ENCODE data around the gene ZNF821. TPM values are rescaled to one million over a fixed set of nuclear protein-coding genes. Genes with fewer than 3 reads are reported as not detected.

The ZNF821 gene
- total and polyA plus RNA-seq, 2 experiments from 2014 or later, result 13.5 to 24.4 TPM

DNA sequence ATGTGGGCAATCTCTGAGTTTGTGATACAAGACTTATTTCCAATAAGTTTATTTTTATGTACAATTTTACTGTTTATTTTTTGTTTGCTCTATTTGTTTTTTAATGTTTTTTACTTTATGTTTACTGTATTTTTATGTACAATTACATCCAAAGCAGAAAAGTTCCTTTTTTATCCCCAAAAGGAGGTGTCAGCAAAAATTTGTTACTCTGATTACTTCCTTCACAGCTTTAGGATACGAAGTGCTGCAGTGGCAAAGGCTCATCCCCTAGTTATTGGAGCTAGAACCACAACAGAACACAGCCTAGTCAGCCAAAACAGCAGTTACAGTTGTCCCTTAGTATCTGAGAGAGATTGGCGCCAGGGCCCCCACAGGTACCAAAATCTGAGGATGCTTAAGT, 47.0 kb upstream of the ZNF821 start:
- no peak overlapping the region for H2AFZ ChIP-seq
- H3K79me2 ChIP-seq, result peaks cover 51% of the 10 kb centered on the region
- no peaks in the 10 kb centered on the region for H3K9me3 ChIP-seq (ENCODE audit: low read depth)
- H3K4me1 ChIP-seq (ENCODE audit: insufficient read depth), result peaks cover 49% of the 10 kb centered on the region
- peaks cover 62% of the 10 kb centered on the region for H4K20me1 ChIP-seq (ENCODE audit: insufficient read depth, poor library complexity, severe bottlenecking)
- peaks cover 3% of the 10 kb centered on the region for H3K36me3 ChIP-seq (replicated peaks; ENCODE audit: insufficient read depth, low read depth)
- no peaks in the 10 kb centered on the region for H3K27me3 ChIP-seq
- DNase-seq (ENCODE audit: low spot score), result no peak
- WGBS (ENCODE audit: low lambda C conversion rate, missing lambda C conversion rate), result 98% methylated on average over 2 of the region's 2 CpGs
- H3K9me2 ChIP-seq (replicated peaks; ENCODE audit: insufficient read depth), result no peaks in the 10 kb centered on the region
- no peak overlapping the region for H3K27ac ChIP-seq
- TF ChIP-seq, protein P1, sequence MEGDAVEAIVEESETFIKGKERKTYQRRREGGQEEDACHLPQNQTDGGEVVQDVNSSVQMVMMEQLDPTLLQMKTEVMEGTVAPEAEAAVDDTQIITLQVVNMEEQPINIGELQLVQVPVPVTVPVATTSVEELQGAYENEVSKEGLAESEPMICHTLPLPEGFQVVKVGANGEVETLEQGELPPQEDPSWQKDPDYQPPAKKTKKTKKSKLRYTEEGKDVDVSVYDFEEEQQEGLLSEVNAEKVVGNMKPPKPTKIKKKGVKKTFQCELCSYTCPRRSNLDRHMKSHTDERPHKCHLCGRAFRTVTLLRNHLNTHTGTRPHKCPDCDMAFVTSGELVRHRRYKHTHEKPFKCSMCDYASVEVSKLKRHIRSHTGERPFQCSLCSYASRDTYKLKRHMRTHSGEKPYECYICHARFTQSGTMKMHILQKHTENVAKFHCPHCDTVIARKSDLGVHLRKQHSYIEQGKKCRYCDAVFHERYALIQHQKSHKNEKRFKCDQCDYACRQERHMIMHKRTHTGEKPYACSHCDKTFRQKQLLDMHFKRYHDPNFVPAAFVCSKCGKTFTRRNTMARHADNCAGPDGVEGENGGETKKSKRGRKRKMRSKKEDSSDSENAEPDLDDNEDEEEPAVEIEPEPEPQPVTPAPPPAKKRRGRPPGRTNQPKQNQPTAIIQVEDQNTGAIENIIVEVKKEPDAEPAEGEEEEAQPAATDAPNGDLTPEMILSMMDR (IDR thresholded peaks at IDR 0.05; ENCODE audit: poor library complexity), result no peak
- TF ChIP-seq EZH2phosphoT487 (IDR thresholded peaks at IDR 0.05; ENCODE audit: low read depth, severe bottlenecking, unreplicated experiment), result no peak
- no peak for TF ChIP-seq EZH2 (IDR thresholded peaks at IDR 0.05; ENCODE audit: borderline replicate concordance)
- no peak overlapping the region for H3K4me3 ChIP-seq
- no peak overlapping the region for H3K4me2 ChIP-seq

DNA sequence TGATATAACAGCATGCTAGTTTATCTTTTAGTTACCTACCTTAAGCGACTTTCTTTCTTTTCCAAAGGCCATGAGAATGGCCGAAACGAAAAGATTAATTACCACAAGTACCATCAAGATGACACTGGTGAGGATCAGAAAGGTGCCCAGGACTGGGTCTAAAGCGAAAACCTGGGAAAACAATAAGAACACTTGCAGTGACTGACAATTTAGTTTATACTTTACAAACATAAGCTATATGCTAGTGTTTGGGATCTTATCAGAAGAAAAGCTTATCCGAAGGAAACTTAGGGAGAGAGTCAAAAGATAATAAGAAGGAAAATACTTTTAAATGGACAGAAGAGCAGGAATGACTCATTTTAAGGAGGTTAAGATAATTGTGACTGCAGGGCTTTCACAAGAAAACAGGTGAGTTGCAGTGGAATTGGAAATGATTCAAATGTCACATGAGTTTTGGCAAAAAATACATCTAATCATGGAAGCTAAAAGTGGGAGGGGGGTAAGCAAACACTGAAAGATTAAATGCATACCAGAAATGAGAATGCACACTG, 46.1 kb upstream of the ZNF821 start:
- H3K4me2 ChIP-seq, result peak overlapping the region; percentile 43
- H3K9me3 ChIP-seq (ENCODE audit: low read depth), result no peaks in the 10 kb centered on the region
- H4K20me1 ChIP-seq (ENCODE audit: insufficient read depth, poor library complexity, severe bottlenecking), result peaks cover 62% of the 10 kb centered on the region
- H3K27me3 ChIP-seq, result no peaks in the 10 kb centered on the region
- DNase-seq (ENCODE audit: low spot score), result no peak
- H3K4me3 ChIP-seq, result no peak overlapping the region
- peaks cover 49% of the 10 kb centered on the region for H3K4me1 ChIP-seq (ENCODE audit: insufficient read depth)
- peak overlapping the region; percentile 49 for H3K27ac ChIP-seq
- 74% methylated on average over 5 of the region's 5 CpGs for WGBS (ENCODE audit: low lambda C conversion rate, missing lambda C conversion rate)
- peaks cover 3% of the 10 kb centered on the region for H3K36me3 ChIP-seq (replicated peaks; ENCODE audit: insufficient read depth, low read depth)
- TF ChIP-seq, protein P1 (IDR thresholded peaks at IDR 0.05; ENCODE audit: poor library complexity), result no peak
- TF ChIP-seq EZH2 (IDR thresholded peaks at IDR 0.05; ENCODE audit: borderline replicate concordance), result no peak
- no peak for TF ChIP-seq EZH2phosphoT487 (IDR thresholded peaks at IDR 0.05; ENCODE audit: low read depth, severe bottlenecking, unreplicated experiment)
- peaks cover 59% of the 10 kb centered on the region for H3K79me2 ChIP-seq
- H3K9me2 ChIP-seq (replicated peaks; ENCODE audit: insufficient read depth), result no peaks in the 10 kb centered on the region
- H2AFZ ChIP-seq, result no peak overlapping the region

DNA sequence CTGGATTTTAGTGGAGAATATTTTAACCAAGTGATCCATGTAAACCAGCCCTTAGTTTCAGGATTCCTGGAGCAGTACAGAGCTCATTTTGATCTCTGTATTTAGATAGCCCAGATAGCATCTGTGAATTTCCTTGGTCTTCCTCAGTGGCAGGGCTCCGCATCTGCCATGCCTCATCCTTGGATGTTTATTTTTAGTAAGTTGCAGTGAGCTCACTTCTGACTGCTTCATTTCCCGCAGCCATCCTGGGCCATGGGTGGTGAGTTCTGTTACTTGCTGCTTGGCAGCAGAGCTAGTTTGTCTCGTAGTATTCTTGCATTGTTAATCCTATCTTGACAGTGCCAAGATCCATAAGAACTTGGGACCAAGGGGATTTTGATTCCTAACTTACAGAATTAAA, 45.1 kb upstream of the ZNF821 start:
- peak; percentile 37 for DNase-seq (ENCODE audit: low spot score)
- Histone ChIP-seq H3K9me3 (ENCODE audit: low read depth) (no peaks in the 10 kb centered on the region), H3K27ac (peak overlapping the region; percentile 60), H3K4me1 (ENCODE audit: insufficient read depth) (peaks cover 46% of the 10 kb centered on the region), H4K20me1 (ENCODE audit: insufficient read depth, poor library complexity, severe bottlenecking) (peaks cover 66% of the 10 kb centered on the region), H3K9me2 (replicated peaks; ENCODE audit: insufficient read depth) (no peaks in the 10 kb centered on the region), H3K36me3 (replicated peaks; ENCODE audit: insufficient read depth, low read depth) (peaks cover 3% of the 10 kb centered on the region), H3K79me2 (peaks cover 67% of the 10 kb centered on the region), H3K27me3 (no peaks in the 10 kb centered on the region), H2AFZ (no peak overlapping the region), H3K4me2 (peak overlapping the region; percentile 43), H3K4me3 (no peak overlapping the region)
- WGBS (ENCODE audit: low lambda C conversion rate, missing lambda C conversion rate), result 47% methylated on average over 3 of the region's 3 CpGs
- TF ChIP-seq EZH2 (IDR thresholded peaks at IDR 0.05; ENCODE audit: borderline replicate concordance) (no peak), EZH2phosphoT487 (IDR thresholded peaks at IDR 0.05; ENCODE audit: low read depth, severe bottlenecking, unreplicated experiment) (no peak)
- TF ChIP-seq, protein P1 (IDR thresholded peaks at IDR 0.05; ENCODE audit: poor library complexity), result no peak
